Adrenal gland (tissue), 12 donors: Measurements from ENCODE around the gene FAF1. TPM values are rescaled to one million over a fixed set of nuclear protein-coding genes. Genes with fewer than 3 reads are reported as not detected.

ENCODE experiments used
- DNase-seq, 7 donors: peaks; one replicate each; pipeline ENCODE4 v3.0.0-alpha.2; 2019 to 2020
- H3K27ac ChIP-seq, 5 donors: fragments of 200-600 bp; sonication (generic) in 4 of 5; 1 replicate in 3 of 5; 2 replicates in 2 of 5; pipeline versions ENCODE4 v1.5.1 to v1.8.0; 2016 to 2020; ENCODE audit warnings: mild to moderate bottlenecking in 1 of 5
- H3K27me3 ChIP-seq: fragments of 200-600 bp; 2 replicates; pipeline ENCODE4 v1.8.0; 2021
- H3K36me3 ChIP-seq, 2 donors: fragments of 200-600 bp; replicated peaks in 1 of 2; 1 replicate in 1 of 2; 2 replicates in 1 of 2; pipeline versions ENCODE4 v1.5.1 to v1.8.0; 2018 to 2022
- H3K4me1 ChIP-seq, 2 donors: fragments of 200-600 bp; replicated peaks in 1 of 2; 1 replicate in 1 of 2; 2 replicates in 1 of 2; pipeline versions ENCODE4 v1.5.1 to v1.8.0; 2018 to 2021
- H3K4me3 ChIP-seq, 4 donors: fragments of 200-600 bp; sonication (generic) in 3 of 4; one replicate each; pipeline ENCODE4 v1.5.1; 2016 to 2018
- H3K9me3 ChIP-seq, 3 donors: fragments of 200-600 bp; sonication (generic) in 1 of 3; replicated peaks in 1 of 3; 1 replicate in 2 of 3; 2 replicates in 1 of 3; pipeline versions ENCODE4 v1.5.1 to v1.8.0; 2016 to 2021
- POLR2A ChIP-seq, 2 donors: fragments of 450-650 bp; IDR thresholded peaks; one replicate each; pipeline ENCODE4 v1.6.1; 2017; ENCODE audit warnings: antibody characterized with exemption in 2 of 2, mild to moderate bottlenecking in 2 of 2, moderate library complexity in 1 of 2
- WGBS, 4 donors: extraction: QIAGEN DNeasy Blood & Tissue Kit in 2 of 4; methylation state at CpG; one replicate each; pipeline versions ENCODE4 v1.1.5 to v1.1.7; 2013 to 2017; 5-methylcytosine and 5-hydroxymethylcytosine counted together
- intact Hi-C, 2 donors: fragments of 100-400 bp; cut with DNase I; formaldehyde crosslinking; loops; one replicate each; pipeline versions ENCODE4 v1.14.1 to v1.15.0; 2022 to 2023
- polyA plus RNA-seq, 3 donors: library from polyadenylated mRNA; stranded (reverse); fragments of 200-250 nt in 2 of 3; fragments of 350-450 nt in 1 of 3; fragmentation: Illumina TruSeq in 1 of 3; extraction: RNeasy Lipid Tissue Mini Kit (QIAGEN cat#74804) in 1 of 3; gene quantifications; one replicate each; pipeline ENCODE4 v1.2.3, GENCODE V29; 2013 to 2014
- total RNA-seq, 9 donors: library from RNA; depleted of rRNA in 4 of 9; stranded (reverse); fragments of >200 nt in 4 of 9; fragments of 120-200 nt in 1 of 9; fragmentation: NEBNext Ultra II Directional in 1 of 9; extraction: Animal tissue kit (Norgen Biotek cat#: 25700) in 1 of 9; gene quantifications; one replicate each; pipeline versions ENCODE4 v1.1.0 to v1.2.4, GENCODE V29; 2013 to 2023
- TF ChIP-seq, protein P1 (sequence below), 6 experiments: fragments of 450-650 bp in 4 of 6; fragments of 200-600 bp in 2 of 6; sonication (generic) in 1 of 6; IDR thresholded peaks; 1 replicate in 5 of 6; 2 replicates in 1 of 6; pipeline versions ENCODE4 v1.5.1 to v1.8.0; 2016 to 2021; ENCODE audit warnings: antibody characterized with exemption in 6 of 6, mild to moderate bottlenecking in 2 of 6, moderate library complexity in 1 of 6
- donor health status: healthy with polysubstance abuse.
- donor health status: Bipolar disorder and iron deficiency.
- donor health status: DM: yes; HTN: yes; CAD: no.
- donor health status: DM: no; HTN: no; CAD: no.
- donor health status: DM: no; HTN: no; CAD: no.
- donor health status: DM: yes; HTN: yes; CAD: no.

Gene FAF1
- total and polyA plus RNA-seq, 12 donors = 23.4 to 88.4 (median 44.5) TPM

- intact Hi-C loops = no loop called here
- peak overlapping the region in 1 of 5 donors; percentile 32 for H3K27ac ChIP-seq
- H3K27me3 ChIP-seq = no peaks in the 10 kb centered on the region
- H3K36me3 ChIP-seq = no peaks in the 10 kb centered on the region
- no peak for DNase-seq
- WGBS, 4 donors = 84 to 96% (median 88%) methylated on average over 1 of the region's 1 CpG
- TF ChIP-seq POLR2A (IDR thresholded peaks at IDR 0.05) = no peak
- TF ChIP-seq, protein P1, sequence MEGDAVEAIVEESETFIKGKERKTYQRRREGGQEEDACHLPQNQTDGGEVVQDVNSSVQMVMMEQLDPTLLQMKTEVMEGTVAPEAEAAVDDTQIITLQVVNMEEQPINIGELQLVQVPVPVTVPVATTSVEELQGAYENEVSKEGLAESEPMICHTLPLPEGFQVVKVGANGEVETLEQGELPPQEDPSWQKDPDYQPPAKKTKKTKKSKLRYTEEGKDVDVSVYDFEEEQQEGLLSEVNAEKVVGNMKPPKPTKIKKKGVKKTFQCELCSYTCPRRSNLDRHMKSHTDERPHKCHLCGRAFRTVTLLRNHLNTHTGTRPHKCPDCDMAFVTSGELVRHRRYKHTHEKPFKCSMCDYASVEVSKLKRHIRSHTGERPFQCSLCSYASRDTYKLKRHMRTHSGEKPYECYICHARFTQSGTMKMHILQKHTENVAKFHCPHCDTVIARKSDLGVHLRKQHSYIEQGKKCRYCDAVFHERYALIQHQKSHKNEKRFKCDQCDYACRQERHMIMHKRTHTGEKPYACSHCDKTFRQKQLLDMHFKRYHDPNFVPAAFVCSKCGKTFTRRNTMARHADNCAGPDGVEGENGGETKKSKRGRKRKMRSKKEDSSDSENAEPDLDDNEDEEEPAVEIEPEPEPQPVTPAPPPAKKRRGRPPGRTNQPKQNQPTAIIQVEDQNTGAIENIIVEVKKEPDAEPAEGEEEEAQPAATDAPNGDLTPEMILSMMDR (IDR thresholded peaks at IDR 0.05) = no peak
- H3K9me3 ChIP-seq = peaks cover 0 to 6% (median 0%) of the 10 kb centered on the region in 3 donors
- H3K4me3 ChIP-seq = peak overlapping the region in 1 of 4 donors; percentile 71
- peaks cover 4 to 26% of the 10 kb centered on the region in 2 donors for H3K4me1 ChIP-seq
Measured at GRCh38 chr1:50973255-50973654, 13.2 kb upstream of the FAF1 start.

GRCh38 chr1:50972766-50973165 is 12.7 kb upstream of the FAF1 start:
- H3K9me3 ChIP-seq = peaks cover 0 to 6% (median 0%) of the 10 kb centered on the region in 3 donors
- no peaks in the 10 kb centered on the region for H3K36me3 ChIP-seq
- intact Hi-C loops = no loop called here
- H3K4me1 ChIP-seq = peaks cover 4 to 26% of the 10 kb centered on the region in 2 donors
- no peak for DNase-seq
- H3K27ac ChIP-seq = peak overlapping the region in 2 of 5 donors; percentile 13 to 32
- peak overlapping the region in 1 of 4 donors; percentile 71 for H3K4me3 ChIP-seq
- no peaks in the 10 kb centered on the region for H3K27me3 ChIP-seq
- TF ChIP-seq, protein P1 (IDR thresholded peaks at IDR 0.05) = no peak
- TF ChIP-seq POLR2A (IDR thresholded peaks at IDR 0.05) = no peak
- 38 to 47% (median 45%) methylated on average over 1 of the region's 1 CpG for WGBS, 4 donors

GRCh38 chr1:50971748-50972305 is 11.8 kb upstream of the FAF1 start:
- Histone ChIP-seq H3K36me3 (no peaks in the 10 kb centered on the region), H3K27me3 (no peaks in the 10 kb centered on the region), H3K9me3 (peaks cover 0 to 6% (median 0%) of the 10 kb centered on the region in 3 donors), H3K4me3 (peak overlapping the region in 2 of 4 donors; percentile 71 to 94), H3K27ac (peak overlapping the region in 2 of 5 donors; percentile 96 to 99), H3K4me1 (peaks cover 4 to 35% of the 10 kb centered on the region in 2 donors)
- no peak for DNase-seq
- TF ChIP-seq, protein P1 (IDR thresholded peaks at IDR 0.05) = no peak
- no peak for TF ChIP-seq POLR2A (IDR thresholded peaks at IDR 0.05)
- 44 to 58% (median 51%) methylated on average over 6 of the region's 6 CpGs for WGBS, 4 donors
- intact Hi-C loops = no loop called here

DNA sequence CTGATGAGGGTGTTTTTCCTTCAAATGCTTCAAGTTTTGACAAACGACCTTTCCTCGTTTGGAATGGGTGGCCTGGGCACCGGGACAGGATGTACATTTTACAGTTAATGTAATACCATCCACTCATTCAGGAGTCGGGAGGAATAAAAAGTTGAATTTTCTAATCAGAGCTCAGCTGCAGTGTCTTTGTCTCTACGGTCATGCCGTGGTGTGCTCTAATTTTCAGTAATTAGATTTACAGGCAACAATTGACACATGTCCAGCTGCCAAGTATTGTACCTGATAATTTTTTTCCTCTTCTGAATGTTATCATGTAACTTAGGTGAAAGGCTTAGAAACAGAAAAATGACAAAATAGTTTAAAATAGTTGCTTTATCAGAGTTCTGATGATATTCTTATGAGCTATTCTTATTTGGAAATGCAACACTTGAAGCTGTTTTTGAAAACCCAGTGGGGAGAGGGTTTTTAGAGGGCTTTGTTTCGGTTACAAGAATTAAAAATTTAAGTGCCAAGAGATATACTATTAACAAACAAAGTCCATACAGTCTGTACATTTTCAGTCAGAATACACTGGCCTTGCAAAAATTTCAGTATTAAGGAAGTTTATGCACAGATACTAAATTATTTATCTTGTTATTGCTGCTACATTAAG is 11.0 kb upstream of the FAF1 start:
- WGBS, 4 donors = 11 to 18% (median 13%) methylated on average over 7 of the region's 7 CpGs
- Histone ChIP-seq H3K27me3 (no peaks in the 10 kb centered on the region), H3K27ac (peak overlapping the region; percentile 96 to 100 (median 98)), H3K4me1 (peaks cover 0 to 39% of the 10 kb centered on the region in 2 donors), H3K9me3 (peaks cover 0 to 6% (median 0%) of the 10 kb centered on the region in 3 donors), H3K4me3 (peak overlapping the region in 3 of 4 donors; percentile 71 to 95 (median 94)), H3K36me3 (no peaks in the 10 kb centered on the region)
- TF ChIP-seq, protein P1 (IDR thresholded peaks at IDR 0.05) = no peak
- no peak for TF ChIP-seq POLR2A (IDR thresholded peaks at IDR 0.05)
- intact Hi-C loops = no loop called here
- no peak for DNase-seq
